ENCODE data around the gene ZBTB16.

Gene ZBTB16

DNA sequence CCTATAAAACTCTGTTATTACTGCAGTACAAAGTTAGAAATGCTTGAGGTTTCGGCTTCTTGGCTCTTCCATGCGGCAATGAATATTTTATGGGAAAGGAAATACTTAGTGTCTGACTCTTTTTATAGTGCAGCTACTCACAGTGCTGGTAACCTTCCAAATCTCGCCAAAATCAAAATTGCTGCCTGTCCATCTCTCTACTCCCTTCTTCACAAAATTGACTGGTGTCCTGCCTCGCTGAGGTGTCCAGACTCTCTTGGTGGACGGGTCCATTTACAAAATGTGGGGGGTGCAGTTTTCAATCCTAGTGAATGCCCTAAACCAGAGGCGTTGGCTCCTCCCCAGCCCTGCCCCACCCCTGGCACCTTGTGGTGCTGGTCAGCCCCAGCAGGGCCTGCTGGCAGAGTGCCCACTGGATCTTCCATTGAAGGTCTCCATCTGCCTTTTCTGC is 73.5 kb downstream of the ZBTB16 start:
- DNase-seq = no peak

DNA sequence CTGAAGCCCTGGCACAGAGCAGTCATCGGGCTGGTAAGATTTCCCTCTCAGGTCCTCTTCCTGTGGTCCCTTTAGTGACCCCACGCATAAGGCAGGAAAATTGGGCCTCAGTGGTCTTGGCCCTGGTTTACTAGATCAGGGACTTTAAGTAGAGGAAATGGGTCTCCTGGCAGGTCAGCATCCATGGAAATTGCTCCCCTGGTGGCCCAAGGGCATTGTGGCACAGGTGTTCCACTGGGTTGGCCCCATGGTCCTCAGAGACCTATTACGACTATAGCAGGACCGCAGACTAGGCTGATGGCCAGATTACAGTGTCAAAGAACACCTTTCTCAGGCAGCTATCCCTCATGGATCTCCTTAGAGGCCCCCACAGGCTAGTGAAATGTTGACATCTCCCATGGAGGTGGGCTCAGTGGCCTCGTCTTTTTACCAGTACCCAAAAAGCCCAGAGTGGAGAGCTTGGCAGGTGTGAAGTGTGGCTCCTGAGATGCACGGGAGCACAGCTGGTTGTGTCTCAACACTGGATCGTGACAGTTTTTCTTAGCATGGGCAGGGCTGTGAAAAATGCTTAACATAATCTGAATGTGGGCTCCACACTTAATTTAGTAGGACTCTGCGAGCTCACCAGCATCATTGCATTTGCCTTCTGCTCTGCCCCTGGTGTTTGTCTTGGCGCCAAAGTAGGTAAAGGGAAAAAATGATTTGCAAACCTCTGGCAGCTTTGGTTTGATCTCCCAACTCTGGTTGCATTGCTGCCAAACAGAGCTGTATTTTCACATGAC is 74.2 kb downstream of the ZBTB16 start:
- DNase-seq = no peak

DNA sequence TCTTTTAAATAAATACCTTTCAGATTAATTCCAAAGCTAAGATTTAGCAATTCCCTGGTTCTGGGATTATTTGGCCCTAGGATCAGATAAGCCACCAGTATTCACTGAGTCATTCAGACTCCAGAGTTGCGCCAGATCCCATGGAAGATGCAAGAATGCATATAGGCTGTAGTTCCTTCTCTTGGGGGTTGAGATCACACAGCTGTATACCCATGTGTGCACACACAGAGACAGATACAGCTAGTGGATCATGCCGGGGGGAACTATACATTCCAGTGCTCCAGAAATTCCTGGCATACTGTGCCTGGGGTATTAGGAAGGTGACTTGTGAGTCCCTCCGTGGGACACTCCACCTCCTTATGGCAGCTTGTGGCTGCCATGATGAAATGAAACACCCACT is 75.4 kb downstream of the ZBTB16 start:
- no peak for DNase-seq

DNA sequence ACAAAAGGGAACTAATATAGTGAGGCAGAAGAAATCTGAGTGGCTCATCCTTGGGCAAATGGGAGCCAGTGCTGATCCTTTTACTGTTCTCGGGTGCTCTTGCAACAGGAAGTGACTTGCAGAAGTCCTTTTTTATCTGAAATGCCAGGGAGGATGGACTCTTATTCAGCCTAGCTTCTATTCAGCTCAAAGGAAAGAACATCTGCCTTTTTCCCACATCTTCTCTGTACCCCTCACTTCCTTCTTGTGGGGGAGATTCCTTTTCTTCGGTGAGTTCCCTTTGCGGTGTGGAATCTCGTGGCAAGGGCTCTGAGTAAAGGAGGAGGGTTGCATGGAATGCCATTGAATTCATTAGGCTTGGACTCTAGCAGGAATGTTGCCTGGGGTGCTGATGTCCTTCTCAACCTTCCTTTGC is 76.2 kb downstream of the ZBTB16 start:
- peak in 1 of 2 donors; percentile 31 for DNase-seq

DNA sequence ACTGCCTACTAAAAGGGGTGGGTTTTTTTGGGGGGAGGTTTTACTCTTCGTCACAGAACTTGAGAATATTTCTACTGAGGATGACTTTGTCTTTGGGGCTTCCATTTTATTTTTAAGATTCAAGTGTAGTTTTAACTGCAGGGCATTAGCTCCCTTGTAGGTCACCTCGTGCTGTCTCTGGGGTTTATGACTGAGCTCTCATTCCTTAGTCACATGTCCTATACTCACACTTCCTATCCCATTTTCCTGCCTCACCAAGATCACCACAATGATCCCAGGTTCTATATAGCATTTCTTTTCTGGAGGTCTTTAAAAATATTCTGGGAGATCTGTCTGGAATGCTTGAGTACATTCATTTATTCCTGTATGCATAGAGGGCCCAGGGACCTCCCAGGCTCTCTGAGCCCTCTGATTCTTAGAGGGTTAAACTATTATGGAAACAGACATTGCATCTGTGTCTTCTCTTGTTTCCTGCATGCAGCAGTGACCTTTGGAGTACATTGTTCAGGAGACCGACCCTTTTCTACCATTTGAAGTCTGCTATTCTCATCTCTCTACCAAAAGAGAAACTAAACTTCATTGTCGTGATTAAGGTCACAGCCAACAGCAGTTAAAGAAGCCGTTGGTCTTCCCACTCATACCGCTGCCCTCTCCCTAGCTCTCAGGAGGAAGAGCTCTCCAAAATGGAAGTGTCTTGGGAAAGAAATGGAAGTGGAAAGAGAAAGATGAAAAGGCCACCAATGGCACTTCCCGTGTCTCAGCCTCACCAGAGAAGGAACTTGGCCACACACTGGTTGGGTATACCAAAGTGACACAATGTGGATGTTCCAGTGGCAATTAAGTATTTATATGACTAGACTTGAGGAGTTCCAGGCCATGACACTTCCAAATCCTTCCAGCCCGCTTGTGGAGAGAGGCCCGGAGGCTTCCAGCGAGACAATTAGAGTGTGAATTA is 77.5 kb downstream of the ZBTB16 start:
- DNase-seq = no peak

DNA sequence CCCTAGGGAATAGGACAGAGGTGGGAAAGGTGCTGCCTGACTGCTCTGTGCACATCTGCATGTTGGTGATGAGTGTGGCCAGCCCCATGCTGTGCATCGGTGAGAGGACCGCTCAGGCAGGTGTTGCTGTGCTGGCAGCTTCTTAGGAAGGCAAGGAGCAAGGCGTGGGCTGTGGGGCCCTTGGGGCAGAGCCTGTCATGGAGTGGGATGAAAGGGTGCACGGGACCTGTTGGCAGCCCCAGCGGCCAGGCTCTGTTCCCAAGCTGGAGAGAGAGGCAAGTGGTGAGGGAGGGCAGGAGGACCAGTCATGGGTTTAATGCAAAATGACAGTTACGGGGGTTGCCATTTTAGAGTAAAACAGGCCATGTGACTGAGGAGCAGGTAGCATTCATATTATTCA is 78.3 kb downstream of the ZBTB16 start:
- DNase-seq = no peak

DNA sequence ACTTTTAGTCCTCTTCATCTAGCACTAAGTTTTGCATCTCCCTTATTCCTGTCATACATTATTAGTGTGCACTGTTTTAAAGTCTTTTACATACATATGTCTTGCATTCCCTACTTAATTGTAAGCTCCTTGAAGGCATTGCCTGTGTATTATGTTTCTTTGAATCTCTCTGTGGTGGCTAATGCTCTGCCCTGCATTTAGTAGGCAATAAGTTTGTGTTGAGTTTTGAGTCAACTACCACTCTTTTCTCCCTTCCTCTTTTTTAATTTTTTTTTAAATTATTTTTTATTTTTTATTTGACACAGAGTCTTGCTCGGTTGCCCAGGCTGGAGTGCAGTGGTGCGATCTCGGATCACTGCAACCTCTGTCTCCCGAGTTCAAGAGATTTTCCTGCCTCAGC is 78.9 kb downstream of the ZBTB16 start:
- DNase-seq = no peak

DNA sequence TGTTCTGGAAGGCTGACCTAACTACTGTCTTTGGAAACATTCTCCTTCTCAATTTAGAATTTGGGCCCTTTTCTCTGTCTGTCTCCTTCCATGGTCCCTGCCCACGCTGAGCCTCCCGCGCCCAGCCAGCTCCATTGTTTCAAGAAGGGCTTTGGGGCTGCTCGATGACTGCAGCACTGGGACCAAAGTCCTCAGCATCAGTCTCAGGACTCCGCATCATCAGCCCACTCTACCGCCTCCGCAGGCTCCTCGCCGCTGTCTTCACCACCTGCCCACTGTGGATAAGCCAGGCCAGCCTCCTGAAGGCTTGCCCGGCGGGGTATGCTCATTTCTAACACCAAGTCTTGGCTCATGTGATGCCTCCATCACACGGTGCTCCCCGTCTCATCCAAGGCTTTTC is 81.3 kb downstream of the ZBTB16 start:
- DNase-seq = no peak

DNA sequence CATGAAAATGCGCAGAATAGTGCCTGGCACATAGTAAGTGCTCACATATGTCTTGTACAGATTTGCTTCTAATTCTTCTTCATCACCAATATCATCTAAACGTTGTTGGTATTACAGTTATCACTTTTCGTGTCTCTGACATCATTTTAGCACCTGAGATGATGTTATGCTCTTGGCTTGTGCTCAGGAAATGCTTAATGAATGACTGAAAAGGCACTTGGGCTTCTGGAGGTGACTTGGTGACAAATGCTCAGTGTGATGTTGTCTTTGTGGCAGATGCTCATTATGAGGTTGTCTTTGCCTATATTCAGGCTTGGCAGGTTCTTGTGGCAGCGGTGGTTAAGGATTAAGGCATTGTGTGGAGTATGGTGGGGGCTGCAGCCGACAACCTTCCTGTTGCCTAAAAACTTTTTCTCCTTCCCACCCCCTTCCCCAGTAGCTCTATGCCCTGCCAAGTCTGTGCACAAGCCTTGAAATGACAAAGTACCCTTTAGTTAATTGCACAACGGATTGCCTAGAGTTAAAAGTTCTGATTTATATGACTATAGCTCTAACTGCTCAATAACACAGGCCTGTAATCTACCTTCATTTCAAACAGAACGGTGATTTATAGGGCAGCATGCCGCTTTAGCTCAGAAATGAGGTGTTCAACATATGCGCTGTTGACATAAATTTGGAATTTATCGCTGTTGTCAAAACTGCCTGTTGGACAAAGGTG is 82.5 kb downstream of the ZBTB16 start:
- no peak for DNase-seq

DNA sequence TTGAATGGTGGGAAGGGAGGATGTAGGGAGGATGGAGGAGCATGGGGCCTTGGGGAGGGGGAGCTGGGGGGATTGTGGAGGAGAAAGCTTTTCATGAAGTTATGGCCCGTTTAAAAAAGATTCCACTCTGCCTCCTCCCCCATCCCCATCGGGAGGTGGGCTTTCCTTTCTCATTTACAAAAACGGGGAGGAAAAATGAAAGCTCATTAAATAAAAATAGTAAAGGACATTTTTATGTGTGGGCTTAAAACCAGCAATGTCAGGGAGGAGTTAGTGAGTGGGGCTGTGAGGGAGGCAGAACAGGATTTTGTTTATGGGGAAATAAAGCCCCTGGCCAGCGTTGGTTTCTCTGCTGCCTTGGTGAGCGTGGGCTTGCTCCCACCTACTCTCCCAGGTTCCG is 83.2 kb downstream of the ZBTB16 start:
- no peak for DNase-seq

DNA sequence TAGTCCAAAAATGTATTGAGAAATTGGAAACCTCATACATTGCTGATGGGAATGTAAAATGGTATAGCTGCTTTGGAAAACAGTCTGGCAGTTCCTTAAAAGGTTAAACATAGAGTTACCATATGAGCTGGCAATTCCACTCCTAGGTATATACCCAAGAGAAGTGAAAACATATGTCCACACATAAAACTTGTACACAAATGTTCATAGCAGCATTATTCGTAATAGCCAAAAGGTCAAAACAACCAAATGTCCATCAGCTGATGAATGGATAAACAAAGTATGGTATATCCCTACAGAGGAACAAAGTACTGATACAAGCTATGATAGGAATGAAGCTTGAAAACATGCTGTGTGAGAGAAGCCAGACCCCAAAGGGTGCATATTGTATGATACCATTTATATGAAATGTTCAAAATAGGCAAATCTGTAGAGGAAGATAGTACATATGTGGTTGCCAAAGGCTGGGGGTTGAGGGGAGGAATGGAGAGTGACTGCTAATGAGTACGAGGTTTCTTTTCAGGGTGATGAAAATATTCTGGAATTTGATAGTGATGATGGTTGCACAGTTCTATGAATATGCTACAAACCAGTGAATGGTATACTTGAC is 85.8 kb downstream of the ZBTB16 start:
- no peak for DNase-seq

DNA sequence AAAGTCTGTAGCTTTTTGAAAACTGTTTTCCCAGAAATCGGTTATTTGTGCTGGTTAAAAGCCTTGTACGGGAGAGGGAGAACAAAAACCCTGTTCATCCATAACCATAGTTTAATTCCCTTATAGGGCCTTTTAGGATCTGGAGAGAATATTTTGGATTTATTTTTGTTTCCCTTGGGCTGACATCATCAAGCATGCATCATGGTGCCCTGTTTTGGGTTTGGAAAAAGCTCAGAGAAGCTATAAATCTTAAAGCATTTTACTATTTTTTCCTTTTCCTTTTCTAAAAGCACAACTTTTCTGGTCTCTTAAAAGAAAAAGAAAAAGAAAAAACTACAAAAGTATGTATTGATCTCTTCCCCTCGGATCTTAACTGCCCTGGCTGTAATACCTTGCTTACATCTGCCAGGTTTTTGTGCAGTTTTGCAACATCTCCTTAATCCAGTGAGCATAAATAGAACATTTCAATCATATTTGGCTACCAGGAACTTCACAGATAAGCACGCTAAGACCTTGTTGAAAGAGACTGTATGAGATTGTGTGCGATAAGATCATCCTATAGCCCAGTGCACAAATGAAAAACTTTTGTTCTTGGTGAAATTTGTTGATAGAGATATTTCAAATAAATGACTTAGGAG is 88.0 kb downstream of the ZBTB16 start:
- no peak for DNase-seq

DNA sequence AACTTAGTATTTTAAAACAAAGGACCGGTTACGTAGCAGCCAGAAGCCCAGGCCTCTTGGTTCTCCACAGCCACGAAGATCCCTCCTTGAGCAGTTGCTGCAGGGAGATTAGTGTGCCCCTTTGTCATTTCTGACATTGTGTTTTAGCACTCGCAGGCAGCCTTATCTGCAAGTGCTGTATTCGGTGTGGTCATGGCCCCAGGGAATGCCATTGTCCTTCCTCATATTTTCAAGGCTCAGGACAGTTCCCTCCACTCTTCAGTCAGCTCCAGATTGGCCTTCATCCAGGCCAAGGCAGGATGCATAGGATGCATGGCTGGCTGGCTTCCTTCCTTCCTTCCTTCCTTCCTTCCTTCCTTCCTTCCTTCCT is 88.5 kb downstream of the ZBTB16 start:
- DNase-seq = no peak

DNA sequence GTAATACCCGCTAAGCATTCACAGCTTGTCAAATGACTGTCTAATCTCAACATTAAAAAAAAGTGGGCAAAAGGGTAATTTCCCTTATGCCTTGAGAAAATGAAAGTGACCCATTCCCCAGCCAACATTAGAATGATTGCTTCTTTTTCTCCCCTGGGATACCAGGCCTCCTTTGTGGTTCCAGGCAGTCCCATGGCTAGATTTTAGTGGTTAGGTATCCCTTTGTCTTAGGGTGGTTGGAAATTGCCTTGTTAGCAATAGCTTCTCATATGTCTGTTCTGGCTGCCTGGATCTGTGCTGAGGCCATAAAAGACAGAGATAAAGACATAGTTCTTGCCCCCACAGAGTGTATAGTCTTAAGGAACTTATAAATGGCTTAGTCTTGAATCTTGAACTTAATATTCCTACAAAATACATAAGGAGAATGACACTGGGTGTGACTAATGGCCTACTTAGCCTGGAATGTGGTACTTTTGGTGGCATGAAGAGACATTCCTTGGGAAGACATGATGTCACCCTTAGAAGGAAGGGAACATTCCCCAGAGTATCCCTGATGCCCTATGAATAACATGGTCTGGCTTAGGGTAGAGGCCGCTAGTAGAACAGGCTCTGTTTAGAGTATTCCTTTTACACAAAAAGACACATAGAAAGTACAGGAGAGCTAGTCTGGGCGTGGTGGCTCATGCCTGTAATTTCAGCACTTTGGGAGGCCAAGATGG is 90.3 kb downstream of the ZBTB16 start:
- no peak for DNase-seq

DNA sequence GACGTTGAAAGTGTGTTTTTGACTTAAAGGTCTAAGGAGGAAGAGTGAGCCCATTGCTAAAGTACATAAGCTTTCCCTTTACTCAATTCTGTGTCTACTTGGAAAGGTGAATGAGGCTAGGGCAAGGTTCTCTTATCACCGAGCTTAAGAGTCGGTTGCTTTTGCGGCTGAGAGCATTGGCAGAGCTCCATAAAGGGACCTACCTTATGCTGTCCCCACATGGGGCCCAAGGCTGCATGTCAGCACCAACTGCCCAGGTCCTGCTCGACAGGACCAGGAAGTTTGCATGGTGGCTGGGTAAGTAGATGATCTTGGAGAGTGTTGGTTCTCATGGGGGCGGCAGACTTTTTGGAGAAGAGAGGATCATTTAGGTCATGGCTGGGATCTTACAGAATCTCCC is 91.2 kb downstream of the ZBTB16 start:
- DNase-seq = no peak

DNA sequence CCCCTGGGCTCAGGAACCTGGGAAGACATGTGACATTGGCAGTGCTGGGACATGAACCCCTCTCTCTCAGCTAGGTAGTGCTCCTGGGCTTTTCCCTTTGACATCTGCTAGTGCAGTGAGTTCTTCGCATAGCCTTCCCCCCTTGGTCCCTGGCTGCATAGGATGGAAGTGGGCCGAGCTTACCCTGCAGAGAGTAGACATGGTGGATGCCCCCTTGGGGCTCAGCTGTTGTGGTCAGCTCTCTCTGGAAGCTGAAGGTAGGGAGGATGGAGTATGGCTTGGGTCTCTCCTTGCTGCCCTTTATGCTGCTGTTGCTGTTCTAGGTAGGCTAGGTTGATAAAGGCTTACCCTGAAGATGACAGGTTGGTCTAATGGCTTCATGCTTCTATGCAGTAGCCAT is 92.1 kb downstream of the ZBTB16 start:
- DNase-seq = no peak

DNA sequence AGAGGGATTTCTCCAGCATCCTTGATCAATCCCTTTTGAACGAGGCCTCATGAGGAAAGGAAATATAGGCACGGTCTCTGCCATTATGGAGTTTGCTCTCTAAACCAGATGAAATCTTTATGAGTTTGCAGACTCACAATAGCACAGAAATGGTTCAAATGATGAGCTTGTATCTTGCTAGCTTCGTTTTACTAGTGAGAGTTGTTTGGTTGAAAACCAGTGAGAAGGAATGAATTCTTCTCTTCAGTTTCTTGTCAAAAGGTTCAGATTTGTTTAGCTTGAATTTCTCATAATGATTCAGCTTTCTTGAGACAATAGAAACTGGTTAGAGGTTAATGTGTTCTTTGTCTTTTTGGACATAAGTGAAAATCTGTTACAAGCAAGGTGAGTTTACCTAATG is 92.7 kb downstream of the ZBTB16 start:
- no peak for DNase-seq

DNA sequence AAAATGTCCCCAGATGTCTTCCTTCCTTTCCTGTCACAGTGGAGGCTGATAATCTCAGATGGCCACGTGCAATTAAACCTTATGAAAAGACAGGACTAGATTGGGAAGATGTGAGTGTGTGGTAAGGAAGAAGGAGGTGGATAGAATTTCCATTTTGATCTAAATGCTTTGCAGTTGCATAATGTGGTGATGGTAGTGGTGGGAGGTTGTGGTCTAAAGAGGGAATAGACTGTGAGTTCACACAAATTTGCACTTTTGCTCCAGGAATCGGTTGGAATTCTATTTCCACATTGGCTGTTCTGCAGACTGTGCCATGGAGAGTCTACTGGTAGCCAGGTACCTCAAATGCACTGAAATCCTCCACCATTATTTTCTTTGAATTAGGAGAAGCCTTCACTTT is 93.3 kb downstream of the ZBTB16 start:
- no peak for DNase-seq

DNA sequence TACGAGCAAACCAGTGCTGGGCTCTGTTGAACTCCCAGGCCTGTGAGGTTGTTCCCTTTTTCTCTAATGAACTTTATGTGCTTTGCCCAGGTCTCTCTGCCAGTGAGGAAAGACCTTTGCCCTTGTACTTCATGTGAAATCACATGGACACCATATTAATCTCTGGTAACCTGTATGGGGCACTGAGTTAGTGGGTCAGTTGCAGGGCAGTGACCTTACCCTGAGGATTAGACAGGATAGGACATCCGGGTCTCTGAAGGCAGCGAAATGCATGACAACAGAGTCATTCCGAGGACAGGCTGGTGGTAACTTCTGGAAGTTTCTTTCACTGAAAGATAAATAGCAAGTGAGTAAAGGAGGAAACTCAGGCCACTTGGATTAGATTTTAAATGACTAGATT is 93.7 kb downstream of the ZBTB16 start:
- DNase-seq = no peak

DNA sequence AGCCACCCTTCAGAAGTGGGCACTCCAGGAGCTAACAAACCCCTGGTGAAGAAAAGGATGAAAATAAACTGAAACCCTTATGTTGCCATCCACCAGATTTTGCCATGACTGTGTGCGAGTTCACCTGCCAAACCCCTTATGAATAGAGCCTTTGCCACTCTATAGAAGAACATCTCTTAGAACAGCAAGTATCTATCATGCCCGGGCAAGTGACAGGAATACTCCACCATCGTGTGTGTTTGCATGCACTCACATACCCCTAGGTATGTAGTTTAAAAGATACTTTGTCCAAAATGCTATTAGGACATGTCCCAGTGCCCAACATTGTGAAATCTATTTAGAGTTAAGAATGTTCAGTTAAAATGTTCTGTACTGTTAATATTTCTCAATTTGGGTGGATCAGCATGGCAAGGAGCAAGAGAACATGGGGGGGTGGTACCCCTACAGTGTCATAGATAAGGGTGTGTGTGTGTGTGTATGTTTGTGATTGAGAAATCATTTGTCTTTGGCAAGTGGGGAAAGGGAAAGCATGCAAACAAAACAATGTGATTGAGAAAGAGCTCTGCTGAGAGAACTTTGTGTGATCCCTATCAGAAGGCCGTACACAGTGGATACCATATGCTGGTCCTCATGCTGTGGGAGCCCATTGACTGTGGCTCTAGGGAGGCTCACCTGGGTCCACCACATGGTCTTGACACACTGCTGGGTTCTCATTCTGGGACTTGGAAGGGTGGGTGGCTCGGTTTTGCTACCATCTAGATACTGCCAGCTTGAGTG is 94.9 kb downstream of the ZBTB16 start:
- peak in 1 of 2 donors; percentile 25 for DNase-seq

DNA sequence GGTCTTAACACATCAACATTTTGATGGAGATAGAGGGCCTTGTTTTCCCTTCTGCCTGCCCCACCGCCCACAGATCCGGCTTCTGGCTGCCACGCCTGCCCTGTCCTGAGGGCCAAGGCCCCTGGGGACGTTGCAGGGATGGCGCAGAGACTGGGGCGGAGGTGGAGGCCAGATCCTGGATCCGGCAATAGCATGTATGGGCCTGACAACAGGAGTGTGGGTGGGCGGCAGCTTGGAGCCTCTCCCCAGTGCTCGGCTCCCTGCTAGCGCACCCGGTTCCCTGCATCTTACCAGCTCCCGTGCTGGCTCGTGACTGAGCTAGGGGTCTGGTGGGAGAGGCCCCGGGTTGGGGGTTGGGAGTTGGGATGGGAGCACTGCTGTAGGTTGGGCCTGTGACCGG is 95.6 kb downstream of the ZBTB16 start:
- DNase-seq = no peak
